Erythroblast (primary cell): ENCODE results near the gene TAS2R14.

ENCODE experiments used
- GATA1 ChIP-seq: IDR thresholded peaks from 2 replicates; pipeline ENCODE4 v1.6.1; 2011; ENCODE audit warnings: low read depth, mild to moderate bottlenecking, control low read depth, low read length, moderate library complexity
- POLR2A ChIP-seq: IDR thresholded peaks from 2 replicates; pipeline ENCODE4 v1.6.1; 2011; ENCODE audit warnings: mild to moderate bottlenecking, low read length

- TF ChIP-seq POLR2A (no peak), GATA1 (no peak)
Observed at GRCh38 chr12:10967409-10967808, 28.3 kb upstream of the TAS2R14 start.
